NCI-H524 treated with DMSO at 0.1 percent for 48 hours (cell line): Measurements from ENCODE around the gene OTUD7B.
A peak's percentile ranks its signal among the peaks of the same experiment; 100 is the strongest.
"Not testable (repeated sequence)": the region's sequence is repeated elsewhere in the genome, so short reads cannot be mapped to it uniquely, and the experiment has no call there.

Experiments
- DNase-seq: peaks from one replicate; lab custom pipeline; 2025; lab: John Stamatoyannopoulos, UW

Gene OTUD7B

GRCh38 chr1:149945206-149945605, 65.3 kb downstream of the OTUD7B start:
- DNase-seq = no peak

- no peak for DNase-seq
These were observed 67.6 kb downstream of the OTUD7B start for GRCh38 chr1:149942885-149943284.

- peak; percentile 40 for DNase-seq
These were observed 68.3 kb downstream of the OTUD7B start for GRCh38 chr1:149942207-149942606.

GRCh38 chr1:149940427-149940826, 70.1 kb downstream of the OTUD7B start:
- peak; percentile 6 for DNase-seq

- not testable (repeated sequence) for DNase-seq
These were observed 71.9 kb downstream of the OTUD7B start for GRCh38 chr1:149938668-149939003.

GRCh38 chr1:149937759-149938158, 72.8 kb downstream of the OTUD7B start:
- no peak for DNase-seq

GRCh38 chr1:149936992-149937705, 73.4 kb downstream of the OTUD7B start:
- no peak for DNase-seq

- DNase-seq = no peak
These were observed 74.1 kb downstream of the OTUD7B start, which contains the start of gene MTMR11 for GRCh38 chr1:149936170-149936991. MTMR11 (minus strand) TSS chr1:149936879; CDS start chr1:149936647, 232 bp downstream.

GRCh38 chr1:149934356-149934755, 76.2 kb downstream of the OTUD7B start:
- no peak for DNase-seq

GRCh38 chr1:149933208-149933607, 77.3 kb downstream of the OTUD7B start:
- no peak for DNase-seq

GRCh38 chr1:149932474-149932873, 78.1 kb downstream of the OTUD7B start:
- no peak for DNase-seq

- DNase-seq = no peak
These were observed 79.2 kb downstream of the OTUD7B start for GRCh38 chr1:149931212-149931790.

- DNase-seq = no peak
These were observed 80.7 kb downstream of the OTUD7B start for GRCh38 chr1:149929856-149930255.

- DNase-seq = no peak
These were observed 82.2 kb downstream of the OTUD7B start for GRCh38 chr1:149928401-149928724.

GRCh38 chr1:149927563-149928400, 82.7 kb downstream of the OTUD7B start, which contains the start of gene SF3B4:
SF3B4 (minus strand) TSS chr1:149927803; CDS start chr1:149927759, 44 bp downstream.
- peak; percentile 67 for DNase-seq

- no peak for DNase-seq
These were observed 83.4 kb downstream of the OTUD7B start for GRCh38 chr1:149927056-149927562.

GRCh38 chr1:149926296-149926695, 84.2 kb downstream of the OTUD7B start:
- no peak for DNase-seq

- DNase-seq = no peak
These were observed 84.8 kb downstream of the OTUD7B start for GRCh38 chr1:149925751-149926150.

- no peak for DNase-seq
These were observed 85.2 kb downstream of the OTUD7B start for GRCh38 chr1:149925345-149925744.

- no peak for DNase-seq
These were observed 86.9 kb downstream of the OTUD7B start for GRCh38 chr1:149923626-149924025.

GRCh38 chr1:149917571-149918144, 92.9 kb downstream of the OTUD7B start, which contains the start of gene SV2A:
SV2A (minus strand) TSS chr1:149917844; CDS start chr1:149913840, 4,004 bp downstream.
- DNase-seq = peak; percentile 13
